Right kidney (tissue), 9 donors: Measurements from ENCODE around the gene DIMT1.
A peak's percentile ranks its signal among the peaks of the same experiment; 100 is the strongest.

ENCODE experiments used
- DNase-seq: peaks from one replicate; pipeline ENCODE4 v3.0.0-alpha.2; 2016
- long read RNA-seq, 8 donors: transcript quantifications; one replicate each; lab custom pipeline, GENCODE V29; 2026

Gene DIMT1
- long read RNA-seq, donor 1, transcript DIMT1-201 (12 exons, 2,859 nt) = major isoform, 15 of 29 reads
- long read RNA-seq, donor 1, partial matches to known transcripts = 12 of 29 reads
- long read RNA-seq, donor 1, other reads (novel, unspliced or antisense) = 0 of 29 reads
- long read RNA-seq, donor 2, transcript DIMT1-201 (12 exons, 2,859 nt) = major isoform, 6 of 7 reads
- long read RNA-seq, donor 2, partial matches to known transcripts = 0 of 7 reads
- long read RNA-seq, donor 2, other reads (novel, unspliced or antisense) = 0 of 7 reads
- long read RNA-seq, donor 3, transcript DIMT1-201 (12 exons, 2,859 nt) = major isoform, 5 of 5 reads
- long read RNA-seq, donor 3, partial matches to known transcripts = 0 of 5 reads
- long read RNA-seq, donor 3, other reads (novel, unspliced or antisense) = 0 of 5 reads
- long read RNA-seq, donor 4, transcript DIMT1-201 (12 exons, 2,859 nt) = major isoform, 7 of 10 reads
- long read RNA-seq, donor 4, partial matches to known transcripts = 0 of 10 reads
- long read RNA-seq, donor 4, other reads (novel, unspliced or antisense) = 0 of 10 reads
- long read RNA-seq, donor 5, transcript DIMT1-201 (12 exons, 2,859 nt) = major isoform, 13 of 18 reads
- long read RNA-seq, donor 5, partial matches to known transcripts = 5 of 18 reads
- long read RNA-seq, donor 5, other reads (novel, unspliced or antisense) = 0 of 18 reads
- long read RNA-seq, donor 6, transcript DIMT1-201 (12 exons, 2,859 nt) = major isoform, 13 of 14 reads
- long read RNA-seq, donor 6, partial matches to known transcripts = 0 of 14 reads
- long read RNA-seq, donor 6, other reads (novel, unspliced or antisense) = 0 of 14 reads
- long read RNA-seq, donor 7, transcript DIMT1-201 (12 exons, 2,859 nt) = major isoform, 19 of 19 reads
- long read RNA-seq, donor 7, partial matches to known transcripts = 0 of 19 reads
- long read RNA-seq, donor 7, other reads (novel, unspliced or antisense) = 0 of 19 reads
- long read RNA-seq, donor 8, transcript DIMT1-201 (12 exons, 2,859 nt) = major isoform, 8 of 8 reads
- long read RNA-seq, donor 8, partial matches to known transcripts = 0 of 8 reads
- long read RNA-seq, donor 8, other reads (novel, unspliced or antisense) = 0 of 8 reads

DNA sequence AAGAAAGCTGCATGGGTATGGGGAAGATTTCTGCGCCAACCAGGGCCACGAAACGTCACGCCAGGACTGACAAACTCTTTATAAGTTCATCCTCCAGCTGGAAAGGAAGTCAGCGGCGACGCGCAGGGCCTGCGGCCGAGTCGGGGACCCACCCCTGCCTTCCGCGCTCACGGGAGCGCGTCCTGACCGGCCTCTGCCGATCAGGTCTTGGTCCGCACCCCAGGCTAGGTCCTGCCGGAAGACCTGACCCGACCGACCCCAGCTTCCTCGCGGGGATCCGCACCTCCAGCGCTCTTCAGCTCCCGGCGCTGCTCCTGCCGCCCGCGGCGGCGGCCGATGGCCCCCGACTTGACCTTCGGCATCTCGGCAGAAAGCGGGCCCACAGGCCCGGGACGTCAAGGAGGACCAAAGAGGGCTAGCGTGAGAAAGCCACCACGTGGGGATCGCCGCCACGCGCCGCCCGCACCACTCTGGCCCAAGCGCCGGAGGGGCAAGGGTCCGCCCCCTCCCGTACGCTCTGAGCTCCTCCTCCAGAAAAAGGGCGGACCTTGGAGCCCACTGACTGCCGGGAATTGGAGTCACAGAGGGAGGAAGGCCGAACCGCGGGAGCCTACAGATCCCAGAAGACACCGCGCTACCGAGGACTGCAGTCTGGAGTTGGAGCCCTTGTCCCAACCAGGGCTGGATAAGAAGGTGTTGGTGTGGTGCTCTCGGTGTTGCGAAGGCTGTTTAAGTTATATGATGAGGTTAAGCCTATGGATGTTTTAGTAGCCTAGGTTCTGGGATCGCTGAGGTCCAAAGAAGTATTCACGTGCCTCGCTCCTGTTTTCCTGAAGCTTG lies at the start of gene DIMT1:
Gene DIMT1, minus strand, starts transcription at position 495 of the 840 bp plus-strand sequence. Its CDS starts 133 bp downstream, at position 362.
- peak; percentile 93 for DNase-seq

DNA sequence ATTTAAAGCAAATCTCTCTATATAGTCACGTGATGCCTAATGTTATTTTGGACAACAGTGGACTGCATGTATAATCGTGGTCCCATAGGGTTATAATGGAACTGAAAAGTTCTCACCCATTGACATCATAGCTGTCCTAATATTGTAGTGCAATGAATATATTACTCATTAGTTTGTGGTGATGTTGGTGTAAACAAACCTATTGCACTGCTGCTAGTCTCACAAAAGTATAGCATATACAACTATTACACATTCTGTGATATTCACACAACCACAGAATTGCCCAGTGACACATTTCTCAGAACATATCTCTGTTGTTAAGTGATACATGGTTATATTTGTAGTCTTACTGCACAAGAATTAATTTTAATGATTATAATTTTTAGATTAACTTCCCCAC lies 46.6 kb upstream of the DIMT1 start:
- no peak for DNase-seq

DNA sequence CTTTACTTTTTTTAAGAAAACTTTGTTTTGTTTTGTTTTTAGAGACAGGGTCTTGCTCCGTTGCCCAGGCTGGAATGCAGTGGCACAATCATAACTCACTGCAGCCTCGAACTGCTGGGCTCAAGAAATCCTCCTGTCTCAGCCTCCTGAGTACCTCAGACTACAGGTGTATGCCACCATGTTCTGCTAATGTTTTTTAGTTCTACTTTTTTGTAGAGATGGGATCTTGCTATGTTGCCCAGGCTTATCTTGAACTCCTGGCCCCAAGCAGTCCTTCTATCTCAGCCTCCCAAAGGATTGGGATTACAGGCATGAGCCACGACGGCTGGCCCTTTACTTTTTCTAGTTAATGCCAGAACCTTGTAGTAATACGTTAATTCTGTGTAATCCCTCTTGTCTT lies 44.8 kb upstream of the DIMT1 start:
- DNase-seq = no peak

DNA sequence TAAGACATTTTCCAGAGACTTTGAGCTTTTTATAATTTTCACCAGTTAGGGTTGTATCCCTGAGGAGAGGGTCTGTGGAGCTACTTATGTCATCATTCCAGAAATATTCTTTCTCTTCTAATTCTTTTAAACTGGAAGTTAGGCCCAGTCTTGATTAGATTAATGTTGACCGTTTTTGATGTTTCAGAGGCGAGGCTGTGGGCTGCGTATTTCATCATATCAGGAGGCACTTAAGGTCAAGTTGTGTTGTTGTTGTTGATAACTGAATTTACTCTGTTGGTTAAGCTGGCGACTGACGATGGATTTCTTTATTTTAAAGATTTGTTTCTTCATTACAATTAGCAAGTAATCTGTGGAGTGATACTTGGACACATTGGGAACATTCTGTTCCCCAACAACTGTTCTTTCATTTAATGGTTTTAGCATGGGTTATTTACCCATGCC lies 28.9 kb upstream of the DIMT1 start:
- DNase-seq = no peak

DNA sequence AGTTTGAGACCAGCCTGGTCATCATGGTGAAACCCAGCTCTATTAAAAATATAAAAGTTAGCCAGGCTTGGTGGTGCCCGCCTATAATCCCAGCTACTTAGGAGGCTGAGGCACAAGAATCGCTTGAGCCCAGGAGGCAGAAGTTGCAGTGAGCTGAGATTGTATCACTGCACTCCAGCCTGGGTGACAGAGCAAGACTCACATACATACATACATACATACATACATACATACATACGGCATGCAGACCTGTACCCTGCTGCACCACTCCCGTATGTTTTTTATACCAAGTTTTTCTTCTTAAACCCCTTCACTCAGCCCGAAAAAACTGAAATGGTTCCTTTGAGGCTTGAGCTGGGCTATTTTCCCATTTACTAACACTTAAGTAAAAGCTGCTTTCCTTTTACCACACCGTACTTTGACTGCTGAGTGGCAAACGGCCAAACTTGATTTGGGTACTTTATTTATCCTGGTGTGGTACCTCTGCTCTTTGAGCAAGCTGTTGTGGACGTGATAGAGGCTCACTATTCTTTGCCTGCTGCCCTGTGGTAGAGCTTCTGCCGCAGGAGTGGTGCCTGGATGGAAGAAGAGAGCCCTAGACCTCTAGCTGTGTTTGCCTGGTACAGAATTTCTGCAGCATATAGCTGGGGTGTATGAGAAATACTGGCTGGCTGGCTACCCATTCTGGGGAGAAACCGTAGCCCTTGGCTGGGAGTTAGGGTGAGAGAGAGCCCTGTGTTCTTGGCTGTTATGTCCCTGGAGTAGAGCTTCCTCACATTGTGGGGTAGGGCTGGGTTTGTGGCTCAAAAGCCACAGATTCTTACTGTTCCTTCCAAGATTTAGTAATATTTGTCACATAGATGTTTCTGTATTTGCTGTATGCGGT lies 28.3 kb upstream of the DIMT1 start:
- DNase-seq = no peak

DNA sequence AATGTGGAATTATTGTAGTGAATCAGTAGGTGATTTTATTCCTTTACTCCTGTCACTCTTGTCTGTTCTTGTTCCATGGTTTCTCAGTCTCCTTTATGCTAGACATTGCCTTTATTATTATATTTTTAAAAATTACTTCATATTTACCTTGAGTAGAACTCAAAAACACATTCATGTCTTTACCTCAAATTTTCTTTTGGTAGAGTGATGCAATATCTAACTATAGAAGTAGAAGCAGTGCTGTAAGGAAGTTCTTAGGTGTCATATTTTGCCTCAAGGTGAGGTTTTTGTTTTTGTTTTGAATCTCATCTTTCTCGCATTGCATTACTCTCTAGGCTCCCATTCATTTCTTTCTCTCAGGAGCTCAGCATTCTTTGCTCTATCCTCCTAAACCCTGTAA lies 21.1 kb upstream of the DIMT1 start:
- DNase-seq = no peak

DNA sequence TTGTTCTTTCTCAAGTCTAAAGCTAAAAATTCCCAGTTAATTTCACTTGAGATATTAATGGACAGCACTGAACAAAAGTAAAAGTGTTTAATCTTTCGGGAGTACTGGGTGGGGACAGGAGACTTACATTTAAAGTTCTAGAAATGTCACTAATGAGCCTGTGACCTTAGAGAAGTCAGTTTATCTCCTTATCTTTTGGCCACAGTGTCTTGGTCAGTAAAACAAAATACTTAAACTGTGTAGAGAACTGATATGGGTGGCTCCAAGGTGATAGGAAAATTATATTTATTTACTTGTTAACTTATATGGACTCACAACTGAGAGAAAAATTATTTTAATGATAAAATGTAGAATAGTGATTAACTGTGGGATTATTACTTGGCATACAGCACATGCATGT lies 17.7 kb upstream of the DIMT1 start:
- no peak for DNase-seq

DNA sequence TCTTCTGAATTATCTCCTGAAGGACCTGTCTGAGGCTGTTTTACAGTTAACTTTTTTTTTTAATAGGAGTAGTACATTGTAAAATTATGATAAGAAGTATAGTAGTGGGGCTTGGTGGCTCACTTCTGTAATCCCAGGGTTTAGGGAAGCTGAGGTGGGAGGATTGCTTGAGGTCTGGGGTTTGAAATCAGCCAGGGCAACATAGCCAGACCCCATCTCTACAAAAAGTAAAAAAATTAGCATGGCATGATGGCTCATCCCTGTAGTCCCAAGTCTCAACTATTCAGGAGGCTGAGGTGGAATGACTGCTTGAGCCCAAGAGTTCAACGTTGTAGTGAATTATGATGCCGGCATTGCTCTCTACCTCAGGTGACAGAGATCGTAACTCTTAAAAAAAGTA lies 15.9 kb upstream of the DIMT1 start:
- no peak for DNase-seq

DNA sequence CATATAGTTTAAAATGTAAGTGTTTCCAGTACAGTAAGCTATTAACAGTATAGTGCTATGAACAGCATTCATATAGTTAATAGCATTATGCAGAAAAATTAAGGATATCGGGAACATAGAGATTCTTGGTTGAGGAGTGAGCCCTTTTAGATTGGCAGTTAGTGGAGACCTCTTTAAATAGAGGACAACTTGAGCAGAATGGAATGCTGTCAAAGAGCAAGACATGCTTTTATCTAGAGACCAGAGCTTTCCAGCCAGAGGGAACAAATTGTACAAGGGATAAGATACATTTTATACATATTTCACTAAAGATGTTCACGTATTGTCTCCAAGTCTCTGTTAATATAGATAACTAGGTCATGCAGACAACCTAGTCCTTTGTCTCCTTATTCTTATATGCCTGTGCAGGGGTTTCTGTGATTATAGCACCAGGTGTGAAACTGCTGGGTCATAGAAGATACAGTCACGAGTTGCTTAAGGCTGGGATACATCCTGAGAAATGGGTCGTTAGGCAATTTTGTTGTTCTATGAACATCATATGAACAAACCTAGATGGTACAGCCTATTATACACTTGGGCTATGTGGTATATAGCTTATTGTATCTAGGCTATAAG lies 14.9 kb upstream of the DIMT1 start:
- no peak for DNase-seq

DNA sequence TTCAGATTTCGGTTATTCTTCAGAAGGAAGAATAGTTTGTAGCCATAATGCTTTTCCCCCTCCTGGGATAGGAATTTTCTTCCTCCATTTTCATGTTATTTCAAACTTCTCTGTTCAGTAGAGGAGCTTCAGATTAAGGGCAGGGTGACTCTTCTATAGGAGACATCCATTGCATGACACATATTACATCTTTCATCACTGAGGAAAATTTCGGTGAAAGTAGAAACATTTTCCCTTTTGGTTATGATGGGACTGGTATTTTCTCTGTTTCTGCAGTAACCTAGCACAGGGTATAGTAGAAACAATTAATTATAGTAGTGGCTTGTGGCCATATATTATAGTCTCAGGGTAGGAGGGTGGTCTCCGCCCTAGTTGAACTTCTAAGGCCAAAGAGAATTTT lies 10.0 kb upstream of the DIMT1 start:
- no peak for DNase-seq

DNA sequence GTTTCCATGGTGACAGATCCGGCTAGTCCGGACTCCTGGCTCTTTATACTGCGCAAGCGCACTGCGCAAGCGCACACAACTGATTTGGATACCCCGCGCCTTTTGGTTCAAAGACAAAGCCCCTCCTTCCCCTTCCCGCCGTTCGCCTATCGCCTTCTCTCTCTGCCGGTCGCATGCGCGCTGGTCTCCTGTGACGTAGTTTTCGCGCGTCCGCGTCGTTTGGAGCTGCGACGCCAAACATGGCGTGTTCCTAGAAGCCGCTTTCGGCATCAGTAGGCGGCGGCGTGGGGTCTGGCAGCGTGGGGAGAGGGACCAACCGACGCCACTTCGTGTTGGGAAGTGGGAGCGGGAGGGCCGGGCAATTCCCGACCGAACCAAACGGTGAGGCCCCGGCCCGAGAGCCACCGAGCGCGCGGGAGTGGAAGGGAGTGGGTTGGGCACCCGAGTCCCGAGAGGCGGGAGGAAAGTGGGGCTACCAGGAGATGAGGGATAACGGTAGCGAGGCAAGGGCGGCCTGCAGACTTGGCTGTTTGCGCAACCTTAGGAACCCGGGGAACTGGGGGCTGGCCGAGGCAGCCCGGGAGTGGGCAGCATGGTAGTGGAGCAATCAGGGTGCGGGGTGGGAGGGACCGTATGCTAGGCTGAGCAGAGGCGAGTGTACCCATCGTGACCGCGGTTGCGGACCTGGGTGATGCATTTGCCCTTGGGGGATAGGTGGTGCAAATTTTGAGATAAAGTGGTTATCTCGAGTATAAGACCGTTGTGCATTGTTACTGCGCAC lies 9.0 kb upstream of the DIMT1 start, which contains the start of gene IPO11:
Gene IPO11, plus strand, starts transcription at position 215 of the 781 bp plus-strand sequence. CDS start 24,517 bp downstream, outside the sequence.
- DNase-seq = peak; percentile 93

DNA sequence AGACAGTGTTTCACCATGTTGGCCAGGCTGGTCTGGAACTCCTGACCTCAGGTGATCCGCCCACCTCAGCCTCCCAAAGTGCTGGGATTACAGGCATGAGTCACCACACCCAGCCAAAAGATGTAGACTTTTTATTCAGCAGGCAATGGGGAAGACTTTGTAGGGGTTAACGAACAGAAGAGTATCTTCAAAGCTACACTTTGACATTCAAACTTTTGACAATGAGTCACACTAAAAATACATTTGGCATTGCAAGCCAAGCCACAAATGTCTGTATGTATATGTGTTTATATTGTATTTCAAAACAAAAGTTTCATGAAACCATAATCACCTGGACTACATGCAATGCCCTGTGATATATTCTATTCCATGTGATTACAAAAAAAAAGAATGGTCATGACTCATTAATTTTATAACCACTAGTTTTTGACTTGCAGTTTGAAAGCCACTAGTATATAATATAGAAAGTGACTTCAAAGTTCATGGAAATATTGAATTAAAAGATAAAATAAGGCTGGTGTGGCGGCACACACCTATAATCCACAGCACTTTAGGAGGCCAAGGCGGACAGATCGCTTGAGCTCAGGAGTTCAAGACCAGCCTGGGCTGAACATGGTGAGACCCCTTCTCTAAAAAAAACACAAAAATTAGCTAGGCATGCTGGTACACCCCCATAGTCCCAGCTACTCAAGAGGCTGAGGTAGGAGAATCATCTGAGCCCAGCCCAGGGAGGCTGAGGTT lies 8.3 kb downstream of the DIMT1 start:
- DNase-seq = no peak

DNA sequence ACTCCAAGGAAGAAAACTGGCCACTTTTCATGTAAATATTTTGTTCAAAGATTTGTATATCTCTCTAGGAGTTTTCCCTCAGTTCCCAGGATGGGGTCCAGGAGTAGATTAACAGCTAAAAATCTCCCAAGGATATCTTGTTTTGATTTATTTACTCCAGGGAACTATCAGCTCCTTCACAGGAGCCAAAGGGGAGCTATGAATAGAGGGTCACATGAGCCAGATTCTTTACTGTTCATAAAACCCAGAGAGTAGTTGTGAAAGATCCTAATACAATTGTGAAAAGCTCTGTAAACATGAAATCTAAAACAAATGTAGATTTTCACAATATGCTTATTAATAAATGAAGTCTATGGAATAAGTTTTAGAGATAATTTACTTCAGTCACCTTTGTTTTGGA lies 16.9 kb downstream of the DIMT1 start:
- DNase-seq = no peak

DNA sequence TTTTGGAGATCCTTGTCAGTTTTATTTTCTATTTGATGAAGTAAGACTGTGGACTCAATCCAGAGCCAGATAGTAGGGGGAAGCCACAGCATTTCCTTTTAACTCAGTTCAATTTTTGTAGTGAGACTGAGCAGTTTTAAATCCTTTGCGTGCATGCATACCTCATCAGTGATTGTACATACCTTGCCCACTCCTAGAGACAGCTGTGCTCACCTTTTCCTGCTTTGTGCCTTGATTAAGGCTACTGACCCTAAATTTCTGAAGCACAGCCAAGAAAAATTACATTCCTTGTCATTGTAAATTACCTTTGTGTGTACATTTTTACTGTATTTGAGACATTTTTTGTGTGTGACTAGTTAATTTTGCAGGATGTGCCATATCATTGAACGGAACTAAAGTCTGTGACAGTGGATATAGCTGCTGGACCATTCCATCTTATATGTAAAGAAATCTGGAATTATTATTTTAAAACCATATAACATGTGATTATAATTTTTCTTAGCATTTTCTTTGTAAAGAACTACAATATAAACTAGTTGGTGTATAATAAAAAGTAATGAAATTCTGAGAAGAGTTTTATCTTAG lies 17.8 kb downstream of the DIMT1 start:
- no peak for DNase-seq

DNA sequence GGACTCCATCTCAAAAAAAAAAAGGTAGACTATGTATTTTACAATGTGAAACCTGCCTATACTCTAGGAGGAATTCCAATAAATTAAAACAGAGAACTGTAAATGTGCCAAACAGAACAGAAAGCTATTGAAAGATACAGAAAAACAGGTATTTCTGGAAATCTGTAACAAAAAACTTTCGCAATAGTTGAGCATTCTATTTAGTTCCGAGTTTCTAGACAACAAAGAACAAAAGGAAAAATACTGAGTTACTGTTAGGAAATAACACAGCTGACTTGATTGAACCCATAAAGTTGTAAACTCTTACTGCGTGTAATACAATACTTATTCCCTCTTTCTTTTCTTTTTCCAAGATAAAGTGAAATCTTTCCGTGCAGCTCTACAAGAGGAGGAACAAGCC lies 18.6 kb downstream of the DIMT1 start:
- no peak for DNase-seq

DNA sequence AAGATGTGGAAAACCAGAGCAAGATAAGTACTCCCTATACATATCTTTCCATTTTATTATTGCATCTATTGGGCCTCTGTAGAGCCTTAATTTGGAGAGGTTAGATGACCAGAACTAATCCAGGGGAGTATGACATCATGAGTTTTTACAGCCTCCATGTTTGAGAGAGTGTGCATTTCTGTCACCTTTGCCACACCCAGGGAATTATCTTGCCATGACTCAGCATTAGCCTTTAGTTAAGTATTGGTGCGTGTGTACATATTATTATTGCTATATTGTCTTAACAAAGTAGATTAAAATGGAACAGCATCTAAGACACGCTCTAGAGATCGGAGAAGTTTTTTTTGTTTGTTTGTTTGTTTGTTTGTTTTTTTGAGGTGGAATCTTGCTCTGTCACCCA lies 27.6 kb downstream of the DIMT1 start:
- DNase-seq = no peak

DNA sequence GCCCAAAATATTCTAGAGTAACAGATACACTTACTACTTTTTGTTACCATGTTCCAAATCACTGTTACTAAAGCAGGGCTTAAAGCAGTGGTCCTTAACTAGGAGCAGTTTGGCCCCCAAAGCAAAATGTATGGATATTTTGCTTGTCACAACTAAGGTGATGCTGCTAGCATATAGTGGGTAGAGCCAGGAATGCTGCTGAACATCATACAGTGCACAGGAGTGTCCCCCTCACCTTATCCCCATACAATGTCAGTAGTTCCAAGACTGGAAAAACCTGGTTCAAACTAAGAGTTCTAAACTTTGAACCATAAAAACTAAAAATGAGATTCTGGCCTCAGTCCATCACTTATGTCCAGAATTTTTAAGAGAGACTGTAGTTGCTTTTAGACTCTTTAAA lies 28.1 kb downstream of the DIMT1 start:
- no peak for DNase-seq

DNA sequence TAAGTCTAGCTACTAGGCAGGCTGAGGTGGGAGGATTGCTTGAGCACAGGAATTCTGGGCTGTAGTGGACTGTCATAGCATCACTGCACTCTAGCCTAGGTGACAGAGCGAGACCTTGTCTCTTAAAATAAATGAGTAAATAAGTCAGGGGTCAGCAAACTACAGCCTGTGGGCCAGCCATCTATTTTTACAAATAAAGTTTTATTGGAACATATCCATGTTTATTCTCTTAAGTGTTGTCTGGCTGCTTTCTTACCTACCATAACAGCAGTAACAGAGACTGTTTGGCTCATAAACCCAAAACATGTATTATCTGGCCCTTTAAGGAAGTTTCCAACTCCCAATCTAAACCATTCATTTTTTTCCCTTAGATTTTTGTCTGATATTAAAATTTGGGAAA lies 29.6 kb downstream of the DIMT1 start:
- DNase-seq = no peak
